Liver (tissue), 3 donors: ENCODE measurements around the gene DNM3.

Source experiments
- GABPA ChIP-seq, 2 donors: IDR thresholded peaks in 1 of 2; conservative IDR thresholded peaks in 1 of 2; 2 replicates each; pipeline ENCODE4 v1.6.1; 2016; ENCODE audit warnings: antibody characterized with exemption in 2 of 2, mild to moderate bottlenecking in 1 of 2, moderate library complexity in 1 of 2
- HNF4G ChIP-seq: IDR thresholded peaks from 2 replicates; pipeline ENCODE4 v1.6.1; 2016; ENCODE audit warnings: antibody characterized with exemption
- RAD21 ChIP-seq, 2 donors: IDR thresholded peaks; 2 replicates each; pipeline ENCODE4 v1.6.1; 2016; ENCODE audit warnings: antibody characterized with exemption in 2 of 2, mild to moderate bottlenecking in 2 of 2
- TAF1 ChIP-seq: conservative IDR thresholded peaks from 2 replicates; pipeline ENCODE4 v1.6.1; 2016; ENCODE audit warnings: antibody characterized with exemption, mild to moderate bottlenecking
- TF ChIP-seq, protein P1 (sequence below): fragments of 150-350 bp; IDR thresholded peaks from 2 replicates; pipeline ENCODE4 v1.5.1; 2017; ENCODE audit warnings: improper control_type of control experiment, low read depth, low read length; ENCODE audit not compliant: missing input control
- TF ChIP-seq, protein P2 (sequence below): IDR thresholded peaks from 2 replicates; pipeline ENCODE4 v1.6.1; 2016; ENCODE audit warnings: antibody characterized with exemption
- TF ChIP-seq, protein P3 (sequence below): IDR thresholded peaks from 2 replicates; pipeline ENCODE4 v1.6.1; 2016; ENCODE audit warnings: antibody characterized with exemption, mild to moderate bottlenecking
- donor health status: healthy.
- donor health status: healthy.

DNA sequence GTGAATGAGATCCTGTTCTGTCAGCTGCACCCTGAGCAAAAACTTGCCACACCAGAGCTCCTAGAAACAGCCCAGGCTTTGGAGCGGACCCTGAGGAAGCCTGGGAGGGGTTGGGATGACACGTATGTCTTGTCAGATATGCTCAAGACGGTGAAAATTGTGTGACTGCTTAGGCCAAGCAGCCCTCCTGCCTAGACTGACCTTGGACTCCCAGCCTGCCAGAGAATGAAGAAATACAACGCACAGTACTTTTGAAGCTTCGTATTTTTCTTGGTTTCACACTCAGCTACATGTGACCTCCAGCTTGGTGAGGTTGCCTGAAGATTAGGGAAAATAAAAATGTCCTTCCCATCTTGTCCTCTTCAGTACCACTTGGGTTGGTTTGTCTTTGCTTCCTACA lies 44.7 kb upstream of the DNM3 start:
- no peak for TF ChIP-seq HNF4G
- TF ChIP-seq RAD21 (IDR thresholded peaks at IDR 0.05), result no peak
- TF ChIP-seq, protein P1, sequence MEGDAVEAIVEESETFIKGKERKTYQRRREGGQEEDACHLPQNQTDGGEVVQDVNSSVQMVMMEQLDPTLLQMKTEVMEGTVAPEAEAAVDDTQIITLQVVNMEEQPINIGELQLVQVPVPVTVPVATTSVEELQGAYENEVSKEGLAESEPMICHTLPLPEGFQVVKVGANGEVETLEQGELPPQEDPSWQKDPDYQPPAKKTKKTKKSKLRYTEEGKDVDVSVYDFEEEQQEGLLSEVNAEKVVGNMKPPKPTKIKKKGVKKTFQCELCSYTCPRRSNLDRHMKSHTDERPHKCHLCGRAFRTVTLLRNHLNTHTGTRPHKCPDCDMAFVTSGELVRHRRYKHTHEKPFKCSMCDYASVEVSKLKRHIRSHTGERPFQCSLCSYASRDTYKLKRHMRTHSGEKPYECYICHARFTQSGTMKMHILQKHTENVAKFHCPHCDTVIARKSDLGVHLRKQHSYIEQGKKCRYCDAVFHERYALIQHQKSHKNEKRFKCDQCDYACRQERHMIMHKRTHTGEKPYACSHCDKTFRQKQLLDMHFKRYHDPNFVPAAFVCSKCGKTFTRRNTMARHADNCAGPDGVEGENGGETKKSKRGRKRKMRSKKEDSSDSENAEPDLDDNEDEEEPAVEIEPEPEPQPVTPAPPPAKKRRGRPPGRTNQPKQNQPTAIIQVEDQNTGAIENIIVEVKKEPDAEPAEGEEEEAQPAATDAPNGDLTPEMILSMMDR, result no peak
- no peak for TF ChIP-seq TAF1
- TF ChIP-seq, protein P2, sequence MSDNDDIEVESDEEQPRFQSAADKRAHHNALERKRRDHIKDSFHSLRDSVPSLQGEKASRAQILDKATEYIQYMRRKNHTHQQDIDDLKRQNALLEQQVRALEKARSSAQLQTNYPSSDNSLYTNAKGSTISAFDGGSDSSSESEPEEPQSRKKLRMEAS, result no peak
- TF ChIP-seq, protein P3, sequence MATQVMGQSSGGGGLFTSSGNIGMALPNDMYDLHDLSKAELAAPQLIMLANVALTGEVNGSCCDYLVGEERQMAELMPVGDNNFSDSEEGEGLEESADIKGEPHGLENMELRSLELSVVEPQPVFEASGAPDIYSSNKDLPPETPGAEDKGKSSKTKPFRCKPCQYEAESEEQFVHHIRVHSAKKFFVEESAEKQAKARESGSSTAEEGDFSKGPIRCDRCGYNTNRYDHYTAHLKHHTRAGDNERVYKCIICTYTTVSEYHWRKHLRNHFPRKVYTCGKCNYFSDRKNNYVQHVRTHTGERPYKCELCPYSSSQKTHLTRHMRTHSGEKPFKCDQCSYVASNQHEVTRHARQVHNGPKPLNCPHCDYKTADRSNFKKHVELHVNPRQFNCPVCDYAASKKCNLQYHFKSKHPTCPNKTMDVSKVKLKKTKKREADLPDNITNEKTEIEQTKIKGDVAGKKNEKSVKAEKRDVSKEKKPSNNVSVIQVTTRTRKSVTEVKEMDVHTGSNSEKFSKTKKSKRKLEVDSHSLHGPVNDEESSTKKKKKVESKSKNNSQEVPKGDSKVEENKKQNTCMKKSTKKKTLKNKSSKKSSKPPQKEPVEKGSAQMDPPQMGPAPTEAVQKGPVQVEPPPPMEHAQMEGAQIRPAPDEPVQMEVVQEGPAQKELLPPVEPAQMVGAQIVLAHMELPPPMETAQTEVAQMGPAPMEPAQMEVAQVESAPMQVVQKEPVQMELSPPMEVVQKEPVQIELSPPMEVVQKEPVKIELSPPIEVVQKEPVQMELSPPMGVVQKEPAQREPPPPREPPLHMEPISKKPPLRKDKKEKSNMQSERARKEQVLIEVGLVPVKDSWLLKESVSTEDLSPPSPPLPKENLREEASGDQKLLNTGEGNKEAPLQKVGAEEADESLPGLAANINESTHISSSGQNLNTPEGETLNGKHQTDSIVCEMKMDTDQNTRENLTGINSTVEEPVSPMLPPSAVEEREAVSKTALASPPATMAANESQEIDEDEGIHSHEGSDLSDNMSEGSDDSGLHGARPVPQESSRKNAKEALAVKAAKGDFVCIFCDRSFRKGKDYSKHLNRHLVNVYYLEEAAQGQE, result no peak
- no peak for TF ChIP-seq GABPA (IDR thresholded peaks at IDR 0.05 in 1 of 2, conservative IDR thresholded peaks at IDR 0.05 in 1 of 2)
